ENCODE measurements around the gene FRA10AC1.

- TF ChIP-seq CTCF (IDR thresholded peaks at IDR 0.05) = peak in 6 of 7 experiments; percentile 18 to 74 (median 66)
- peak in 2 of 3 donors; percentile 65 to 76 for TF ChIP-seq POLR2A (IDR thresholded peaks at IDR 0.05)
These were observed at the start of gene FRA10AC1 for GRCh38 chr10:93702210-93703001.

All from body of pancreas (tissue), 4 donors.